ENCODE measurements around the gene HIVEP2.

The HIVEP2 gene

DNA sequence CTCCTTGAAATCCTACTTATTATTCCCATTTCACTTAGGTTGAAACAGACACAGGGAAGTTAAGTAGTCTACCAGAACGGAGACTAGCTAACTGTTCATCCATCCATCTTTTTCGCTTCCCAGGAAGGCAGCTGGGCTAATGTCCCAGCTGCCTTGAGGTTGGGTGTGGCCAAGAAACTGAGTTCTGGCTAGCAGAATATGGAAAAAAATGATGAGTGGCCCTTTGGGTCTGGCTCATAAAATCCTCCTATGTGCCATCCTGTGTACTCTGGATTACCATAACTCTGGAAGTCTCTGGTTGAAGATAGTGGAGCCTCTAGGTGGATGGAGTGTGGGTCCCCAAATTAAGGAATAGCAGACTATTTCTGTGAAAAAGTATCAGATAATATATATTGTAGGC is 206.2 kb downstream of the HIVEP2 start:
- TF ChIP-seq GATA1 (IDR thresholded peaks at IDR 0.05; ENCODE audit: low read depth, low read length): no peak
- no peak for TF ChIP-seq POLR2A (IDR thresholded peaks at IDR 0.05; ENCODE audit: low read length)

DNA sequence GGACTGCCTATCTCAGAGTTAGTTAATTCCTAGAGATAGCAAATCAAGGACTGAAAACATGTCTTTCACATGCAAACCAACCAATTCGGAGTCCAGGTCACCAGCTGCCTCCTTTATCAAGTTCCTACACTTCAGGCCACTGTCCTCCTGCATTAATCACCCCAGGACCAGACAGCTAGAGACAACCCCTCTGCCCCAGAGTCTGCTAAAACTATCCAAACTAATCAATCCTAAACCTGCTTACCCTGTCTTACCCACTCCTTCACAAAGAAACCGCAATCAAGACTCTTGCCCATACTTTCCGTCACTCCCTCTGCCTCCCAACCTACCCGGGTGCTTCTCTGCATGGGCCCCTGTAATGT is 207.0 kb downstream of the HIVEP2 start:
- TF ChIP-seq POLR2A (IDR thresholded peaks at IDR 0.05; ENCODE audit: low read length) (no peak), GATA1 (IDR thresholded peaks at IDR 0.05; ENCODE audit: low read depth, low read length) (no peak)
- DNase-seq: no peak

More for the DNA sequence above, 206.2 kb downstream of the HIVEP2 start:
- DNase-seq: no peak

DNA sequence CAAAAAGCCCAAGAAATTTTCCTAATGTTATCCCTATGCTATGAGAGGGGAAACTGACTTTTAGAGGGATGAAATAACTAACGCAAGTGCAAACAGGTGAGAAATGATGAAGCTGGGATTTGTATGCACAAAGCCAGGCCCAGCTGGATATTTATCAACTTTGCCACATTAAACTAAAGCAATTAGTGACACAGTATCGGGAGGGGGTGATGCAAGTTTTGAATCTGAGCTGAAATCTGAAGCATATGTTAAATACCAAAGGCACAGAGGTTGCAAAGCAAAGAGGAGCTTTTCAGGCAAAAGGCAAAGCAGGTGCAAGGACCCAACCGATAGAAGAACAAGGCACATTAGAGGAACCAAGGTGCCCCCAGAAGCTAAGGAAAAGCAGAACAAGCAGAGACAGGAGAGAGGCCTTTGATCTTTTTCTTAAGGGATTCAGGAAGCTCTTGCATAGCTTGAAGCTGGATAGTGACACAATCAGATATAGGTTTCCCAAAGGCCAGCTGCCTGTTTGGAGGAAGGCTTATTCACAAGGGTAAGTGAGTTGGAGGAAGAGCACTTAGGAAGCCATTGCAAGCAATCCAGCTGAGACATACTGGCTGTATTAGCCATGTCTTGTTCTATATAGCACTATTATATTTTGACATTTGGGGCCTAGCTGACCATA is 207.5 kb downstream of the HIVEP2 start:
- DNase-seq: peak in 1 of 2 experiments; percentile 3
- TF ChIP-seq GATA1 (IDR thresholded peaks at IDR 0.05; ENCODE audit: low read depth, low read length) (no peak), POLR2A (IDR thresholded peaks at IDR 0.05; ENCODE audit: low read length) (no peak)

DNA sequence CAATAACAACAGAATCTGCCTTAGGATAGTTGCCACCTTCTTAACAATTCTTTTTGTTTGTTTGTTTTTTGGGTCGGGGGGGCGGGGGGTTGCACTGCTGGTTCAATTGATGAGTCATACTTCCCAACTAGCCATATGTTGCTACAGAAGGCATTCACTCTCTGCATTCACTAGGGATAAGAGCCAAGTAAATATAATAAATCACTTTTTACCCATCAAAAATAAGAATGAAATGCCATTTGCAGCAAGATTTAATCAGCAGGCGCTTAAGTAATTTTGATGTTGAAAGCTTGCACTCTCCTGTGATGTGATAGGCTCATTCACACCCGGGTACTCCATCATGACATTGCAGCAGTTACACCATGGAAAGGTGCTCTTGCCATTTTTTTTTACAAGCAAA is 209.8 kb downstream of the HIVEP2 start:
- no peak for DNase-seq
- TF ChIP-seq POLR2A (IDR thresholded peaks at IDR 0.05; ENCODE audit: low read length): no peak
- TF ChIP-seq GATA1 (IDR thresholded peaks at IDR 0.05; ENCODE audit: low read depth, low read length): no peak

DNA sequence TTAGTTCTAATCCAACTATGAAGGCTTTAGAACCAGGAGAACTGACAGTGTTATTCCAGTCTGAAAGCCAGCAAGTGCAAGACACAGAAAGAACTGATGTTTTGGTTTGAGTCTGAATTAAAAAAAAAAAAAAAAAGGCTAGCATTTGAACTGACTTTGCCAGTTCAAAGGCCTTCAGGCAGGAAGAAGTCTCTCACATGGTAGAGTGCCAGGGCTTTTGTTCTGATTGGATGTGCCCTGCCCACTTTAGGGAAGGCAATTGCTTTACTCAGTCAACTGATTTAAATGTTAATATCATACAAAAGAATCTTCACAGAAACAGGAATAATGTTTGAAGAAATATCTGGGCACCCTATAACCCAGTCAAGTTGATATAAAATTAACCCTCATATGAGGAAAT is 212.2 kb downstream of the HIVEP2 start:
- no peak for DNase-seq
- TF ChIP-seq POLR2A (IDR thresholded peaks at IDR 0.05; ENCODE audit: low read length): no peak

DNA sequence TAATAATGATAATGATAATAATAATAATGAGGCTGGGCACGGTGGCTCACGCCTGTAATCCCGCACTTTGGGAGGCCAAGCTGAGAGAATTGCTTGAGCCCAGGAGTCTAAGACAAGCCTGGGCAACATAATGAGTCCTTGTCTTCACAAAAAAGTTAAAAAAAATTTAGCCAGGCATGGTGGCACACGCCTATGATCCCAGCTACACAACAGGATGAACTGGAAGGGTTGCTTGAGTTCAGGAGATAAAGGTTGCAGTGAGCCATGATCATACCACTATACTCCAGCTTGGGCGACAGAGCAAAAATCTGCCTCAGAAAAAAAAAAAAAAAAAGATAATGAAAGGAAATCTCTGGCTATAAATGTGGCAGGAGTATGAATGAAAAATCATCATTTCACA is 213.4 kb downstream of the HIVEP2 start:
- DNase-seq: no peak
- TF ChIP-seq POLR2A (IDR thresholded peaks at IDR 0.05; ENCODE audit: low read length): no peak
- no peak for TF ChIP-seq GATA1 (IDR thresholded peaks at IDR 0.05; ENCODE audit: low read depth, low read length)

DNA sequence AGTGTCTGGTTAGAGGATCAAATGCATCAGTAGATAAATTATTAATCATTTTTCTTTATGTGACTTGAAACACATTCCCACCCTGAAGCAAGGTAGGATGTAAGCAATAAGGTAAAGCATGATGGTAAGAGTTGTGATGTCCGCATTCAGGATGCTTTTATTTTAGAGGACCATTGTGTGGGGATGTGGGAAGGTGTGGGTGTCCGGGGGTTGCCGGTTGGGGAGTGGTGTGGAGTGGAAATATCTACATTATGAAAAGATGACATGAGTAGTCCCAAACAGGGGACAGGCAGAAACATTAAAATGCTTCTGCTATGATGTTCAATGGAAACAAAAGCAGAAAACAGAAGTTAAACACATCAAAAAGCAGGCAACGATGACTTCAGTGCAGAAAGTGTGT is 215.4 kb downstream of the HIVEP2 start:
- no peak for DNase-seq
- no peak for TF ChIP-seq GATA1 (IDR thresholded peaks at IDR 0.05; ENCODE audit: low read depth, low read length)
- no peak for TF ChIP-seq POLR2A (IDR thresholded peaks at IDR 0.05; ENCODE audit: low read length)

DNA sequence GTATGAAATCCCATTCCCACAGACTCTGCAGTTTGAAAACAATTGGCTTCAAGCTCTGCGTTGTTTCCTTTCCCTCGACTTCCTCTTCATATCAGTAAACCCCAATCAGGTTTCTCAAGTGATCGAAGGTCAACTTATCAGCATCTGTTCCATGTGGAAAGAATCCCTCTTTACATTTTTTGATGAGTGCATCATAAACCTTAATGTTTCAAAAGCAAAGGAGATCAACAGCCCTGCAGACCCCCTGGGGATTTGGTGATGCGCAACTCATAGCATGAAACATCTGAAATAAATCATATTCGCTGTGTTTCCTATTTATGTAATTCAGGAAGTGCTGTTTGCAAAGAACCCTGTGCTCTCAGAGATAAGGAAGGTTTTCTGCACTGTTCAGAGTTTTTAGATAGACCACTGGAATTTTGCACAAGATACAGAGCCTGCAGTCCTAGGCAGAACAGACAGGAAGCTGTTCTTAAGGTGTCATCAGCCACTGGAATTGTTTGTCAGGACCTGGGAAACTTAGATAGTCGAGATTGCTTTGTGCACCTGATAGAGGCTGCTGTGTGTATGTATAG is 216.0 kb downstream of the HIVEP2 start:
- TF ChIP-seq POLR2A (IDR thresholded peaks at IDR 0.05; ENCODE audit: low read length): no peak
- TF ChIP-seq GATA1 (IDR thresholded peaks at IDR 0.05; ENCODE audit: low read depth, low read length): no peak
- DNase-seq: no peak

DNA sequence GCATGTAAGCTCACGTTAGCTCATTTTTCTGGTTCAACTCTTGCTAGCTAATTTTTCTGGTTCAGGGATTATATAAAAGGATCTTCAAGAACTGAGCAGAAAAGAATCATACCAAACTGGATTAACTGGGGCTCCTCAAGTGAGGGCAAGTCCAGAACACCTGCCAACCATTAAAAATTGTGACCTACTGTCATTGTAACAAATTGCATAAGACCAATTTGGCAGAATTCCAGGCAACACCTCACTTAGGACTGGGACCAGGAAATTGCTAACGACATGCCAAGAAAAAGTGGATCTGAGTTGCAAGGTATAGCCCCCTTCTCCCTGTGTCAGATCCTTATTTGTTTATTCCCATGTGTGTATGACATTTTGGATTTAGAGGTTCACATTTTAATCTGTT is 216.6 kb downstream of the HIVEP2 start:
- DNase-seq: no peak
- TF ChIP-seq POLR2A (IDR thresholded peaks at IDR 0.05; ENCODE audit: low read length) (no peak), GATA1 (IDR thresholded peaks at IDR 0.05; ENCODE audit: low read depth, low read length) (no peak)

DNA sequence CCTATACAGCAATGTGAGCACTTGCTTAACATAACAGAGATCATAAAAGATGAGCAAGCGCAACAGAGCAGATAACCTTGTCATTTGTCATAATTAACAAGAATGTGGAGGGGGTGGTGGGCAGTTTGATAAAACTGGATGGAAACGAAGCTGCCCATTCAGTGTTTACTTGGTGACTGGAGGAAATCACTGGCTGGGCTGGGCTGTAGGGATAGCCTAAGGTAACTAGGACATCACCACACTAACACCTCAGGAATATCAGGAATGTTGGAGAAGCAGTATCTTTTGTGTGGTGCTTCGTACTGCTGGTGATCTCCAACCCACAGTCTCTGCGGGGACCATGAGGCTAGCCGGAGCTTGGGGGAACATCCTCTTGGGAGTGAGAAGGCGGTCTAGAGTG is 218.4 kb downstream of the HIVEP2 start:
- no peak for TF ChIP-seq POLR2A (IDR thresholded peaks at IDR 0.05; ENCODE audit: low read length)
- TF ChIP-seq GATA1 (IDR thresholded peaks at IDR 0.05; ENCODE audit: low read depth, low read length): no peak
- DNase-seq: no peak

DNA sequence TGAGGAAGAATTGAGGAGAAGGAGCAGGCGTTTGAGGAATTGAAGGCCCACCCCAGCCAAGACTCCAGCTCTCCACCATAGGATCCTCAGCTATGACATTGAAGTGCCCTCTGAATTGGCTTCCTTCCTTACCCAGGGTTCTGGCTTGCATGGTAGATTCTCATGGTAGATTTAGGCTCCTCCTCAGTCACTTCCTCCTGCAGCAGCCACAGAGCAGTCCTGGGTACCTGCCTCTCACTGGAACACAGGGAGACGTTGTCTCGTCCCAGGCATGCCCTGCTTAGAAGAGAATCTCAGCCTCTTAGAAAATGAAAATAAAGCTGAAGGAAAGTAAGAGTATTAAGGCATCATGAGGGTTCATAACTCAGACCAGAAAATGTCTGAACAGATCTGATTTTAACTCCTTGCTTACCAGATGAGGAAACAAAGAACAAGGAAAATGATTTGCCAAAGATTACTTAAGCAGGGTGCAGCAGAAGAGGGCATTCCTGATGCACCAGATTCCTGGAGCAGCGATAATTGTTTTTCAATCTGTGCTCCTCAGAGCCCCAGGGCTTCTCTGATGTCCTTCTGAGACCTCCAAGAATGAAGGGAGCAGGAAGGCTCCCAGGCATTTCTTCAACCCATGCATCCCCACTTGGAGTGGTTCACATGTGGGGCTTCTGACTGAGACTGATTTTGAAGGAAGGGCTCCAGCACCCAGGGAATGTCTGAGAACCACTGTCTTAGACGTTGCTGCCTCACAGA is 219.8 kb downstream of the HIVEP2 start:
- TF ChIP-seq POLR2A (IDR thresholded peaks at IDR 0.05; ENCODE audit: low read length): no peak
- TF ChIP-seq GATA1 (IDR thresholded peaks at IDR 0.05; ENCODE audit: low read depth, low read length): no peak
- DNase-seq: no peak

DNA sequence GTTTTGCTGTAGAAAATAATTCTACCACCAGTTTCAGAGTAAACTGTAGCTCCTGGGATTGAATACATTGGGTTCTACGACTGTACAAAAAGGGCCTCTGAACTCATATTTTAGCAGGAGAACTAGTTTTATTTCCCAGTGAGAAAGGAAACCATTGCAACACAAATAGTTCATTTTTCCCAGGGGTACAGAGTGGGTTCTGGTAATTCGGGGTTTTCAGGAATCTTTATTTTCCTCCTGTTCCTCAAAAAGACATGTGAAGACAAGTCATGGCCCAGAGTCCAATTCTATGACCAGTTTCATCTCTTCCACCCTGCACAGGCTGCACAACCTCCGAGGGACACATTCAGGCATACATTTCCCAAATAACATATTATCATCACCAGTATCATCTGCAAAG is 222.1 kb downstream of the HIVEP2 start:
- DNase-seq: no peak
- TF ChIP-seq GATA1 (IDR thresholded peaks at IDR 0.05; ENCODE audit: low read depth, low read length) (no peak), POLR2A (IDR thresholded peaks at IDR 0.05; ENCODE audit: low read length) (no peak)

DNA sequence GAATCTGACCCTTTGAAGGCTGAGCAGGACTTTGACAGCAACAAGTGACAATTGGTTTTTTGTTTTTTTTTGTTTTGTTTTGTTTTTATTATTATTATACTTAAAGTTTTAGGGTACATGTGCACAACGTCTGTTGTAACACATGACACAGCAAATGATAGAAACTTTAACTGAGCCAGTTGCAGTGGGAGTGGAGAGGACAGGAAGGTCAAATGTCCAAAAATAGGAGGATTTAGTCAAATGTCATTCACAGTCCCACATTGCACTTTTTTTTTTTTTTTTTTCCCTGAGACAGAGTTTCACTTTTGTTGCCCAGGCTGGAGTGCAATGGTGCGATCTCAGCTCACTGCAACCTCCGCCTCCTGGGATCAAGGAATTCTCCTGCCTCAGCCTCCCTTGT is 223.0 kb downstream of the HIVEP2 start:
- no peak for DNase-seq
- TF ChIP-seq GATA1 (IDR thresholded peaks at IDR 0.05; ENCODE audit: low read depth, low read length) (no peak), POLR2A (IDR thresholded peaks at IDR 0.05; ENCODE audit: low read length) (no peak)

DNA sequence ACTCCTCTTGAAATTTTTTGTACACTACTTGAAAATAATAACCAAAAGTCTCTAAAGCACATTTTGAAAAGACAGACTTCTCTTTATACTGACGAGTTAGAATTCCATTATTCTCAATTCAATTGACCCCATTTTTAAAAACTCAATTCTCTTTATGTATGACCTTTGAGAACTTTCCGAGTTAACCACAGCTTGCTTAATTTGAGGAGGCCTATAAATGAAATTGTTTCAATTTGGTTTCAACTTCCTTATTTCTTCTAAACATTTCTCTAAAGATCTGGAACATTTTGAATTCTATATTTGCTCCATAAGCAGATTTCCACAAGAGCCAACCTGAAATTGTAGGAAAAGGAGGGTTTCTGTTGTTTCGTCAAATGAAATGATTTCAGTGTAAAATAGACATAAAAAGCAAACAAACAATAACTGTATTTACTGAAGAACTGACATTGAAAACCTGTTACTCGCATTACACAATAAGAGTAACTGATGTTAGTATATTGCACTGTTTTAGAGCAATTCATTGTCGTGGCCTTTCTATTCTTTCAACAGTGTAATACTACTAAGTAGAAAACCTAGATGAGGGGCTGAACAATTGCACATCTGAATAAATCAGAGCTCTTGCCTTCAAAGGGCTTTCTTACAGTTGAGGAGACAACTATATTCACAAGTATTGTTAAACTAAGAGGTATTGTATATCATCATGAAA is 223.6 kb downstream of the HIVEP2 start:
- TF ChIP-seq POLR2A (IDR thresholded peaks at IDR 0.05; ENCODE audit: low read length) (no peak), GATA1 (IDR thresholded peaks at IDR 0.05; ENCODE audit: low read depth, low read length) (no peak)
- DNase-seq: no peak

Measured in erythroblast (primary cell).